Astrocyte of the spinal cord (primary cell): Measurements from ENCODE around the gene RPLP2.

Source experiments
- DNase-seq: peaks from one replicate; pipeline ENCODE4 v3.0.0; 2011; ENCODE audit warnings: low read depth, low spot score
- H3K4me3 ChIP-seq: 2 replicates; pipeline ENCODE4 v1.5.1; 2011; ENCODE audit warnings: low read depth, mild to moderate bottlenecking, low read length, moderate library complexity
- CTCF ChIP-seq: IDR thresholded peaks from 2 replicates; pipeline ENCODE4 v1.5.1; 2012; ENCODE audit warnings: low read depth, mild to moderate bottlenecking, low read length, inconsistent platforms
- in situ Hi-C: cut with HindIII; loops from 2 replicates; pipeline ENCODE4 v1.10.0; 2017; ENCODE audit warnings: low sequenced_read_pairs

RPLP2 gene

DNA sequence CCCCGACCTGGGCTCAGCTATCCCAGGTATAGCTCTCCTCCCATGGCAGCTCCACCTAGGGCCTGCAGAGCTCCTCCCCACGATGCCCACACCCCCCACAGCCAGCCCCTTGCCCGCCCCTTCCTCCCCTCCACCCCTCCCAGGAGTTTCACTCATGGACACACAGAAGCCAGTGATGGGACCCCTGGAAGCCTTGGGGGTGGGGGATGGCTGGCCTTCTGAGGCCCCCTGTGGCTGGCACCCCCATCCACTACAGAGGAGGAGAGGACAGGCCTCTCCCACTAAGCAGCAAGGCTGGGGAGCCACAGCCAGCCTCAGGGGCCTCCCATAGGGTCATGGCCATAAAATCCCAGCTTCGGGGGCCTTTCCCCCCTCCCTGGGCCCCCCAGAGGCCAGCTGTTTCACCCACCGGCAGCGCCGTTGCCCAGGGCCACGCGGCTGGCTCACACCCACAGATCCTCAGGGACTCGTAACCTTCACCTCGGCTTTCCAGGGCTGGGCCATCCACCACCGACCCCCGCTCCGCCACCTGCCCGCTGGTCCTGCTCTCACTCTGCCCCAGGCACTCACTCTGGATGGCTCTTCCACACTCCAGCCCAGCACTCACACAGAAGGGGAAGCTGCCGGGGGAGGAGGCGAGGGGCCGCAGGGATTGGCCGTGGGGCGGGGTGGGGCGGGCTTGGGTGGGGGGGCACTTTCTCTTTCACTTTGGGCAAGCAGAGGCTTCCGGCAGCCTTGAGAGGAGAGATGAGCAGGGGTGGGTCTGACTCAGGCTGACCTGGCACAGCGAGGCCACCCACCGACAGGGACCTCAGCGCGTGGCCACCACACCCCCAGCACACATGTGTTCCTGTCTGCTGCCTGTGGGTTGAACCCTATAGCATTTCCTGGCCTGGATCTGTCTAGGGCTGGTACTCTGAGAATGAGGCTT, 13.9 kb upstream of the RPLP2 start:
- peak overlapping the region; percentile 71 for H3K4me3 ChIP-seq
- in situ Hi-C loops, result no loop called here
- no peak for TF ChIP-seq CTCF
- DNase-seq, result peak; percentile 82

DNA sequence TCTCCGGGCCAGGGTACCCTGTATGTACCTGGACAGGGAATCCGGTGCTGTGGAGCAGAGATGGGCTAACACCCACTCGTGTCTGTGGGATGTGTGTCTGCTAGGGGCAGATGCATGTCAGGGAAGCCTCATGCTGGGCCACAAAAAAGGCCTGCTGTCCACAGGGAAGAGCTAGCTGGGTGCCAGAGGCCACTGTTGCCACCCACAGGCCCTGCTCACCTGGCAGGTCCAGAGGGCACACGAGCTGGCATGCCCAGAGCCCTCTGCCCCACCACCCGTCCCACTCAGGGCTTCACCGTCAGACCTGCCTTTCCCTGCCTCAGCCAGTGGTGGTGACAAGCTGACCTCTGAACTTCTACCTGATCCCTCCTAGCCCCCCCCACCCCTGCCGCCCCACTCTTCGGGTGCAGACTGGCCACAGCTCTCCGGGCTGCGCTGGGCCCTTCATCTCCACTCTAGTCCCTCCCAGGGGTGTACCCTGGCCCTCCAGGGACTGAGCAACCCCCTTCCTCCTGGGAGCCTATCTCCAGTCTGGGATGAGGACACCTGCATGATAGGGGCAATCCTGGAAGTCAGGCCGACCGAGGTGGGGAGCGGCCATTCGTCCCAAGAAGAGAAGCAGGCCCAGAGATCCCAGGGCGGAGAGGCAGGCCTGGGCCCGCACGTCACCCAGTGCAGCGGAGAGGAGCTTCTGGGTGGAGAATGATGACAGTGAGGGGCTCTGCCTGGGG, 13.0 kb upstream of the RPLP2 start:
- no peak for DNase-seq
- TF ChIP-seq CTCF, result no peak
- in situ Hi-C loops, result no loop called here
- H3K4me3 ChIP-seq, result peak overlapping the region; percentile 71

GRCh38 chr11:797296-798092, 12.3 kb upstream of the RPLP2 start:
- TF ChIP-seq CTCF, result no peak
- peak overlapping the region; percentile 71 for H3K4me3 ChIP-seq
- DNase-seq, result peak; percentile 91
- in situ Hi-C loops, result no loop called here

- in situ Hi-C loops, result no loop called here
- peak within 1 kb of the TSS; percentile 71 for H3K4me3 ChIP-seq
- peak; percentile 68 for DNase-seq
- peak; percentile 64 for TF ChIP-seq CTCF
Measured at GRCh38 chr11:798093-798713, 11.6 kb upstream of the RPLP2 start, which contains the start of gene SLC25A22. Gene SLC25A22, minus strand, starts transcription at chr11:798281. Its CDS starts 3,275 bp downstream, at chr11:795006.

GRCh38 chr11:799641-800316, 10.0 kb upstream of the RPLP2 start:
- no peak overlapping the region for H3K4me3 ChIP-seq
- DNase-seq, result no peak
- no peak for TF ChIP-seq CTCF
- in situ Hi-C loops, result no loop called here
